Type B pancreatic cell (in vitro differentiated cells): ENCODE data around the gene TBC1D2. TPM values are rescaled to one million over a fixed set of nuclear protein-coding genes. Genes with fewer than 3 reads are reported as not detected.

Experiments used
- DNase-seq: peaks from one replicate; pipeline ENCODE4 v3.0.0; 2021; ENCODE audit warnings: mixed read lengths; ENCODE audit not compliant: unreplicated experiment; ENCODE audit errors: extremely low spot score
- H3K27ac Mint-ChIP-seq: 2 replicates; pipeline ENCODE4 v1.8.0; 2021; ENCODE audit warnings: mild to moderate bottlenecking, mixed read lengths
- H3K27me3 Mint-ChIP-seq: 2 replicates; pipeline ENCODE4 v1.8.0; 2021; ENCODE audit warnings: mixed read lengths
- H3K36me3 Mint-ChIP-seq: 2 replicates; pipeline ENCODE4 v1.8.0; 2021; ENCODE audit warnings: mixed read lengths
- H3K4me1 Mint-ChIP-seq: one replicate; pipeline ENCODE4 v1.8.0; 2021; ENCODE audit warnings: mixed read lengths; ENCODE audit not compliant: unreplicated experiment
- H3K4me3 Mint-ChIP-seq: 2 replicates; pipeline ENCODE4 v1.8.0; 2021; ENCODE audit warnings: mild to moderate bottlenecking, mixed read lengths
- H3K9me3 Mint-ChIP-seq: 2 replicates; pipeline ENCODE4 v1.8.0; 2021; ENCODE audit warnings: mixed read lengths
- CTCF ChIP-seq: fragments of 200-600 bp; sonication (generic); conservative IDR thresholded peaks from 2 replicates; pipeline ENCODE4 v1.5.0; 2021; ENCODE audit warnings: antibody characterized with exemption, mild to moderate bottlenecking
- total RNA-seq: library from RNA; stranded (reverse); gene quantifications from 2 replicates; pipeline ENCODE4 v1.2.1, GENCODE V29; 2021; ENCODE audit warnings: low replicate concordance

The TBC1D2 gene
- total RNA-seq, 1 donor from 2014 or later = 9.4 TPM

DNA sequence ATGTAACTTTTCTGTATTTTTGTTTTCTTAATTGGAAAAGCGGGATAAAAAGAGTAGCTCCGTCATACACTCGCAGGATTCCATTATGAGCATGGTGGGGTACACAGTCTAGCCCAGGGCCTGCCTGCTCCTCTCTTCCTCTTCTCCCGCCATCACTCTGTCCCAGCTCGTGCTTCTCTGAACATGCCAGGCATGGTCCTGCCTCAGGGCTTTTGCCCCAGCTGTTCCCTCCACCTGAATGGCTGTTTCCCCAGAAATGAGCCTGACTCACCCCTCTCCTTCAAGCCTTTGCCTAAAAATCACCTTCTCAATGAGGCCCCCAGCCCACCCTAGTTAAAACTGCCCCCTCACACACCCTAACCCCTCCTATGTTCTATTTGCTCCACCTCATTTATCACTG is 67.5 kb downstream of the TBC1D2 start:
- DNase-seq = no peak
- Mint-ChIP-seq H3K27ac (no peak overlapping the region), H3K27me3 (no peaks in the 10 kb centered on the region), H3K36me3 (no peaks in the 10 kb centered on the region), H3K4me3 (no peak overlapping the region), H3K4me1 (no peaks in the 10 kb centered on the region), H3K9me3 (no peaks in the 10 kb centered on the region)
- no peak for TF ChIP-seq CTCF

GRCh38 chr9:98186236-98186635 is 69.2 kb downstream of the TBC1D2 start:
- Mint-ChIP-seq H3K4me3 (no peak overlapping the region), H3K4me1 (peaks cover 4% of the 10 kb centered on the region), H3K36me3 (no peaks in the 10 kb centered on the region), H3K27ac (no peak overlapping the region), H3K27me3 (no peaks in the 10 kb centered on the region), H3K9me3 (no peaks in the 10 kb centered on the region)
- DNase-seq = no peak
- TF ChIP-seq CTCF = no peak

DNA sequence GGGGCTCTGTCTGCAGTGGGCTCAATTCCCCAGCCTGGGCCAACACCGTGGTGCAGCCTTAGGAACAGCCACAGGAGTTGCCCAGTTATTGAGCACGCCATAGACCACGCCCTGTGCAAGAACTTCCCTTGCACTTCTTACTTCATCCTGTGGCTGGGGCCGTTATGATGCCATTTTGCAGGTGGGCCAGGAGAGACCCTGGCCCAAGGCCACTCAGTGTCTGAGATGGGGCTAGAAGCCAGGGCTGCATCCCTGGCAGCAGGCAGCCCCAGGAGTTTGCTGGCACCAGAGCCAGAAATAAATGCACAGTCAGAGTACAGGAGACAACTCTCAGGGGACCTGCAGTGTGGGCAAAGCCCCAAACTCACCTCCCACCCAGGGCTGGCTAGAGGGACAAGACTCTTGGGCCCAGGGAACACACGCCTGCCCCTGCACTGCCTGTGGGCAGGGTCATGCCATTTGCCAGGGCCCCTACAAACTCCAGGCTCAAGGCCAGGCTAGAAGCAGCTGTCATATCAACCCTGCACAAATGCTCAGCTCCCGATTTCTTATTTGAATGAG is 69.8 kb downstream of the TBC1D2 start:
- no peak for TF ChIP-seq CTCF
- no peak for DNase-seq
- H3K4me1 Mint-ChIP-seq = peaks cover 4% of the 10 kb centered on the region
- H3K36me3 Mint-ChIP-seq = no peaks in the 10 kb centered on the region
- H3K27ac Mint-ChIP-seq = no peak overlapping the region
- H3K9me3 Mint-ChIP-seq = no peaks in the 10 kb centered on the region
- no peak overlapping the region for H3K4me3 Mint-ChIP-seq
- H3K27me3 Mint-ChIP-seq = no peaks in the 10 kb centered on the region

- no peak for TF ChIP-seq CTCF
- no peaks in the 10 kb centered on the region for H3K27me3 Mint-ChIP-seq
- H3K36me3 Mint-ChIP-seq = no peaks in the 10 kb centered on the region
- no peak for DNase-seq
- H3K4me1 Mint-ChIP-seq = peaks cover 4% of the 10 kb centered on the region
- H3K9me3 Mint-ChIP-seq = no peaks in the 10 kb centered on the region
- H3K4me3 Mint-ChIP-seq = no peak overlapping the region
- no peak overlapping the region for H3K27ac Mint-ChIP-seq
These were observed 70.4 kb downstream of the TBC1D2 start for GRCh38 chr9:98185021-98185567.

- TF ChIP-seq CTCF = no peak
- no peaks in the 10 kb centered on the region for H3K9me3 Mint-ChIP-seq
- DNase-seq = no peak
- peaks cover 4% of the 10 kb centered on the region for H3K4me1 Mint-ChIP-seq
- H3K27ac Mint-ChIP-seq = no peak overlapping the region
- H3K4me3 Mint-ChIP-seq = no peak overlapping the region
- no peaks in the 10 kb centered on the region for H3K27me3 Mint-ChIP-seq
- no peaks in the 10 kb centered on the region for H3K36me3 Mint-ChIP-seq
These were observed 71.1 kb downstream of the TBC1D2 start for GRCh38 chr9:98184326-98184725.
